DMS114 treated with DMSO at 0.1 percent for 48 hours (cell line): ENCODE data around the gene MYO18A.

Experiments
- DNase-seq: peaks from one replicate; lab custom pipeline; 2025; ENCODE audit not compliant: unreplicated experiment; lab: John Stamatoyannopoulos, UW

The MYO18A gene

DNA sequence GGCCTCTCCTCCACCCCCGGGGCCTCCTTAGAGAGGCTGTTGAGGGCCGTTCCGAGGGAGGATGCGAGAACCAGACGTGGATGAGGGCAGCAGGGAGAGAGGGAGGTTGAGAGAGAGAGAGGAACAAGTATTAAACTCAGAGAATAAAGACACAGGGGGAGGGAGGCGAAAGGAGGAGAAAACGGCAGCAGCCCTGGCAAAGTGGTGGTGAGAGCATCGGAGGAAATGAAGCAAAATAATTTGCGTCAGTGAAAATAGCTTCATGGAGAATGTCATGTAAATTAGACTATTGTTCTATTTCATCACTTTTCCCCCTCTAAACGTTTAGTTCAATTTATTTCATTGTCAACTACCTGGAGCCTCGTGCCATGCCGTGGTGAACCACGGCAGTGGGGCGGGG lies 99.2 kb downstream of the MYO18A start:
- no peak for DNase-seq

DNA sequence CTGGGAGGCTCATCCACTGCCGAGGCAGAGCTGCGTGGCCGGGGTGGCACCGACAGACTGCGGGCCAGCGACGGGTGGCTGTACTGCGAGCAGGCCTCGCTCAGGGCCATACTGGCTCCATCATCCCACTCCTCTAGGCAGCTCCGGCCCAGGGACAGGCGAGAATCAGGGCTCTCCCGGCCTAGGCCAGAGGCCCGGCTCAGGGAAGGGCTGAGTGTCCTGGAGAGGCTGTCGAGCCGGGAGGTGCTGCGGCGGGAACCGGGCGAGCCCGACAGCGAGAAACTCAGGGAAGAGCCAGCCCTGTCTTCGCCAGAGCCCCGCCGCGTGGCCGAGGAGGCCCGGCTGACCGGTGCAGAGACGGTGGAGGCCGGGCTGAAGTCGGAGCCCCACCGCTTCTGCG lies 99.9 kb downstream of the MYO18A start:
- DNase-seq = no peak

DNA sequence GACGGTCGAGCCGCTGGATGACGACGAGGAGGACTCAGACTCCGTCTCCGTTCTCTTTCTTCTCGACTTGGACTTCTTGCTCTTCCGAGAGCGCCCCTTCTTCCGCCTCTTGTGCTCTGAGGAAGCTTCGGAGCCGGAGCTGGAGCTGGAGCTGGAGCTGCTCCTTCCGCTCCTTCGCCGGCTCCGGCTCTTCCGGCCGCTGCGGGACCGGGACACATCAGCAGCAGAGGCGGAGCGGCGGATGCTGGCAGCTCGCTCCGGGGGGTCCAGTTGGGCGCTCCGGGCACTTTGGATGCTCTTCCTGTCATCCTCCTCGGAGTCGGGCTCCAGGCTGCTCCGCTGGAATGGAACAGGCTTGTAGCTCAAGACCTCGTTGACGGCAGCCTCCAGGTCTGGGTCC lies 100.3 kb downstream of the MYO18A start:
- DNase-seq = no peak

DNA sequence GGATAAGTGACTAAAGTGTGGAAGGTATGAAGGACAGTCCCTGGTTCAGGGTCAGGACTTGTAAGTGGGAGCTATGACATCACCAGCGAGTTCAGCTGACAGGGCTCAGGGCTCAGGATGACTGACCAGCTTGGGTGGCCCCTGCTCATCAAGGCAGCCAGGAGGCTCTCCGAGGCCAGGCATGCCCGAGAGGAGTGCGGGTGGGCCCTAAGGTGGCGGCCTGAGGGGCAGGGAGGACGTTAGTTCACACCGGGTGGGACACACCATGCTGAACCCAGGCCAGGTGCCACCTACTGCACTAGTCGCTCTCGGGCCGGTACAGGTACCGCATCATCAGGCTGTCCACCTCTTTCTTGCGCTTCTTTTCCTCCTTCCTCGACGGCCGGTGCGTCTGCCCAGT lies 100.8 kb downstream of the MYO18A start:
- no peak for DNase-seq

DNA sequence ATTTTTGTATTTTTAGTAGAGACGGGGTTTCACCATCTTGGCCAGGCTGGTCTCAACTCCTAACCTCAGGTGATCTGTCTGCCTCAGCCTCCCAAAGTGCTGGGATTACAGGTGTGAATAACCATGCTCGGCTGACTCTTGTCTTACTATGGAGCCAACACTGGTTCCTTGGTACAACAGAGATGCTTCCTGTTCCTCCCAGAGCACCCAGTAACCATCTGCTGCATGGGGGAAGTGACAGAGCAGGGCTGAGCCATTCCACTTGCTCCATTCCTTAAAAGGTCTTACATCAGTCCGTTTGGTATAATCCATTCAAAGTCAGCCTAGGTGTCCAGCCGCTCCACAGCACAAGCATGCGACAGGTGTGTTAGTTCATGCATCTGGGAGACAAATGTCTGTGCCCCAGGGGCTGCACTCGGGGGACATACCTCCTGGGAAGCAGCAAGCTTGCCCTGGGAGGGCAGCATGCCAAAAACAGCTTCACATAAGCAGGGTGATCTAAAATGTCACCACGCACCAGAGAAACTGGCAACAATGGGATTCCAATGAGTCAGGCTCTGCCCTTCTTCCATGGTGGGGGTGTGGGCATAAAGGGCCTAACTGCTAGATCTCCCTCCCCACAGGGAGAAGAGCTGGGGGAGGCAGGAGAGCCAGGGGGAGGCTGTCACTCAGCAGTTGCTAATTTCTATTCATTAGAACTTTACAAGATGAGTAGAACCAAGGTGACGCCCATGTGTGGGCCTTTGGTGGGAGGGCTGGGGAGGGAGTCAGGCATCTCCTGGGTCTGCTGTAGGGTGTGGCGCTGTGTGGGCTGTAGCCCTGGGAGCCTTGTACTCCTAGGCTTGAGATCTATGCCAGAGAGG lies 101.8 kb downstream of the MYO18A start:
- no peak for DNase-seq

DNA sequence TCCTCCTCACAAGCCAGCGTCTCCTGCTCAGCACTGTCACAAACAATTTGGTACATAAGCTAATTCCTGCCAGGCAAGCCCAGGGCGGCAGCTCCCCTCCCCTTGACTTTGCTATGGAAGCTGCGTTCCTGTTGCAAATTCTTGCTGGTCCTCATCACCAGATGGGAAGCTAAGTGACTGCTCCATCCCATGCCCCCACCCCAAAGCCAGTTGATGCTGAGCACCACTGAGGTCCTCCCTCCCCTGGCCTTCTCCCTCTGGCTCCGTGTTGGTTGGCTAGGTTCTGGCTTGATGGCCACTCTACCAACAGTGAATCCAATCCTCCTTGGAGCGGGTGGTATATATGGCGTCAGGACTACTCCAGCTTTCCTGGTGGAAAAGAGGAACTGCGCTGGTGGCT lies 102.9 kb downstream of the MYO18A start:
- no peak for DNase-seq

DNA sequence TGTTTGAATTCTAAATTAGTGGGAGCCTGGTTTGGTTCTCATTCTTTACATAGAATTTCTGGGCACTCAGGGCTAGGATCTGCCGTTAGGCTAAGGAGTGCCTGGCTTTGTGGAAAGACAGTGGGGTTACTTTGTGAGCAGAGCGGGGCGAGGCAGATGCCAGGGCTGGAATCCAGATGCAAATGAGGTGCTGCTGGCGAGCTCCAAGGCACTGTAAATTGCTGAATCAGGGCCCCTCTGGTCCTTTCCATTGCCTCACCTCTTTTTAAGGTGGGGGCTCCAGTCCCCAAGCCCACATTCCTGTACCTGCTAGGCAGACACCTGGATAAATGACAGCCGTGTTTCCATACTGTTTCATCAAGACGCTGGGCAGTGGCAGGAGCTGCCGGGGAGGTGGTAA lies 103.5 kb downstream of the MYO18A start:
- no peak for DNase-seq

DNA sequence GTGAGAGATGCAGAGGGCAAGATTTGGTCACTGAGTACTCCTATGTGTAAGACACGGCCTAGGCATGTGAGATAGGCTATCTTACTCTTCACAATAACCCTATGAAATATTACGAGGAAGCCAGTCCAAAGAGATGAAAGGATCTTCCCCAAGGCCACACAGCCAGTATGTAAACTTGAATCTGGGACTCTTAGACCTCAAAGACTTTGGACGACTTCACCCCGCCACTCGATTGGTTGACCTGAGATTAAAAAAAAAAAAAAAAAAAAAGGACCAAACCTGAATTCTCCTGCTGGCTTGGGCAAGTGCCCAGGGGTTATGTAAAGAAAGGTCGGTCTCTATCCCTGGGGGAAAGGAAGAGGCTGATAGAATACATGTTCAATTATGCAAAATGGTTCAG lies 104.1 kb downstream of the MYO18A start:
- DNase-seq = no peak

DNA sequence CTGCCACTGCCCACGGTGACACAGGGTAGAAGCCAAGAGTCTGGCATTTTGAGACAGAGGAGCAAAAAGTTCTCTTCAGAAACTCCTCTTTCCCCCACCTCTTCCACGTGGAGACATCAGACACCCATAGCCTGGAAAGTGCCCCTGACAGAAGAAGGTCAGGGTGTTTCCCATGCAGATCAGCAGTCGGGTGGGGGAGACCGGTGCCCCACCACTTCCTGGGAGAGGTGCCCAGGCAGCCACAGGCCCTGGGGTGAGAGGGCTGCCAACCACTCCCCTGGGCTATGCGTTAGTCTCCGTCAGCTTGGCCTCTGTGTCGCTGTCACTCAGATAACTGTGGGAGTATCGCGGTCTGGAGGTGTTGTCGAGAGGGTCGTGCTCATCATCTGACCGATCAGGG lies 105.7 kb downstream of the MYO18A start:
- no peak for DNase-seq

DNA sequence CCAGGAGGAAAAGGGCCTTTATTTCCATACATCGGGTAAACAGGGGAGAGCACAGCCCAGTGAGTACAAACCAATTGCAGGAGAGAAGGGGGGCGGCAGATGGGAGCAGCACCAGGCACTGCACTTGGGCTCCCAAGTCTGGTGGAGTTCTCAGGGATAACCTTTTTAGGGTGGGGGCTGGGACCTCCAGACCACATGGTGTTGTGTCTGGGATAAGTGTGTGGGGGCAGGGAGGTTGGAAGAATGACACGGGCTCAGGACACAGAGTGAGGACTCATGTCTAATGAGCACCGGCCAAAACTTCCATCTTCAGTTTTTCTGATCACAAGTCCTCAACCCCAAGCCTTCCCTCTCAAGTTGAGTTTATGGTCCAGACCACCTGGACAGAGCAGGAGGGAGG lies 106.7 kb downstream of the MYO18A start:
- no peak for DNase-seq

DNA sequence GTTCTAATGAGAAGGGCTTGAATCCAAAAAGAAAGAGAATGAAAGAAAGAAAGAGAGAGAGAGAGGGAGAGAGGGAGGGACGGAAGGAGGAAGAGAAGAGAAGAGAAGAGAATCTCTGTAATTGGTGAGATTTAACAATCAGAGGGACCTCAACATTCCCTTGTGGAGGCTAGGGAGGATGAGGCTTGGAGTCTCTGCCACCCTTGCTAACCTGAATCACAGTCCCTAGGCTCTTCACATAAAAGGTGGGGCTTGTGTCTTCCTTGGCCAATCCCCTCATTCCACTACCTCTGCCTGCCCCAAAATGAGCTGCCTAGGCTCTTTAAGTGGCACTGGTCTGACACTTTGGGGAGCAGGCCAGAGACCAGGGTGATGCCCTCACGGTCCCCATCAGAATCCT lies 107.2 kb downstream of the MYO18A start:
- DNase-seq = no peak

DNA sequence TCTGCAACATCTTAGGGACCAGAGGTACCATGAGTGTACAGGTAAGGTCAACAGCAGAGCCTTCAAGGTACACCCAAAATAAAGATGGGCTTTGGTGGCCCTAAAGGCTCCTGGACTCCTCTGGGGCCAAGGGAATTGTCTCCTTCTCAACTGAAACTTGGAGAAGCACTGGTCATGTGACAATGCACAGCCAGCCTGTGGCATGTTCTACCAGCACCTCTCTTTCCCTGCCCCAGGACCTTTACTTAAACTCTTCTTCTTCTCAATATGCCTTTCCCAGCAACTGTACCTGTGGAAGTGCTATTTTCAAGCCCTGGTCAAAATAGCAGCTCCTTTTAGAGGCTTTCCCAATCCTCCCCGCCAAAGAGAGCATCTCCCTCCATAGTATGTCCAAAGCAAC lies 108.9 kb downstream of the MYO18A start:
- no peak for DNase-seq

DNA sequence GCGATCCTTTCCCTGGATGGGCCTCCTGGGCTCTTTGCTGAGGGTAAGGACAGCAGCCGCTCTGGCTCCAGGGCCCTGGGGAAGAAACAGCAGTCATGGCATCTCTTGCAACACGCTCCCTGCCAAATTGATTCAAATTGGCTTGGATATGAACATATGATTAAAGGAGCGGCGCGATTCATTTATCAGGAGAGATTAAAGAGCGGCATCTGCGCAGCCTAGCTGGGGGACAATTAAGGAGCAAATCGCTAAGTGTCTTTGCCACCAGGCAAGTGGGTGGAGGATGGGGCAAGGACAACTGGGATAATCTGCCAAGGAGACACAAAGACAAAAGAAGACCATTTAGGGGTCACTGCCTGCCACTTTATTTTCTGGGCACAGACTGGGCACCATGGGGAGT lies 109.4 kb downstream of the MYO18A start:
- DNase-seq = no peak

DNA sequence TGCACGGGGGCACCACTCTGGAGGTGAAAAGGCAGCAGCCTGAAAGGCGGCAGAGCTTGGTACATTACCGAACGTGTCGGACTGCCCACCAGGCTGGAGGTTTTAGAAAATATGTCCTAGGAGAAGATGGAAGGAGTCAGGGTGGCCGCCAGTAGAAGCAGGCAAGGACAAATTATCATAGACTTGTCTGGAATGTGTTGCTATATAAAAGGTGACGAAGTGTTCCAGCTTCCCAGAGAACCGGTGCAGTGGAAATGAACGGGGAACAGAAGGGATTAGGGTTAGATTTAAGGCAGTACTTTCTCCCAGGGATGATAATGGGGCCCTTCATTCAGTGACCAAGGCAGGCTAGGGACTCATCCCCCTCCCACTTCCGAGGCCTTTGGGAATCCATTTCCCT lies 109.9 kb downstream of the MYO18A start:
- no peak for DNase-seq

DNA sequence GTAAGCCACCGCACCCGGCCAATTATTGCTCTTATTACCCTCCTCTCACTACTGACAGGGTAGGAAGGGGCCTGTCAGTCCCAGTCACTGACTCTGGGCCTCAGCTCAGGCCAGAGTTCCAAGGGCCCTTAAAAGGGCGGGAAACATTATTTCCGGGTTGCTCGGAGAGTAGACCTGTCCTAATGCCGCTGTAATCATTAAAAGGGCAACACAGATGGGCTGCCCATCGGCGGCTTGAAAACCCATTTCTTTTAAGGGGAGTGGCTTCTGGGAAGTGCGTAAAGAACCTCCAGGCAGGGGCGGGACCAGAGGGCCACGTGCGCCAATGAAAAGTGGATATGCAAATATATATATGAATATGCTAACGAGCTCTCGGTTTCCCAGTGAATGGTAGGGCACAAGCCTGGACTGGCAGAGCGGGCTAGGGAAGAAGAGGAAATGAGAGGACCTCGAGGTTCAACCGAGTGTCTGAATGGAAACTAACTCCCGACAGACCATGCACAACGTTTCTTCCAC lies 110.6 kb downstream of the MYO18A start:
- DNase-seq = no peak

DNA sequence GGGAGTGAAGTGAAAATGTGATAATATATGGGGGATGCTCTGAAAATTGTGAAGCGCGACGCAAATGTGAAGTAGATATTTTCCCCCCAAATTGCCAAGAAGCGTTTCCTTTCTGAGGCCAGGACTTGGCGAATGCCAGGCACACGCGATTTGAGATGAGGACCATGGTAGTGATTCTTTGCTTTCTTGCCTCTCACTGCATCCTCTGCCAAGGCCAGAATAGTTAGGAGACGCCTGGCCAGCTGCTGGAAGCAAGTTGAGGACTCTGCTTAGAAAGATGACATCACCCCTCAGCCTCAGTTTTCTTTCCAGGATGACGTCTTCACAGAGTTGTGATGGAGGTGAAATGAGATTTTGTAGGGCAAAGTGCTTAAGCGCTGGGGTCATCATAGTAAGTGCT lies 111.4 kb downstream of the MYO18A start:
- no peak for DNase-seq

DNA sequence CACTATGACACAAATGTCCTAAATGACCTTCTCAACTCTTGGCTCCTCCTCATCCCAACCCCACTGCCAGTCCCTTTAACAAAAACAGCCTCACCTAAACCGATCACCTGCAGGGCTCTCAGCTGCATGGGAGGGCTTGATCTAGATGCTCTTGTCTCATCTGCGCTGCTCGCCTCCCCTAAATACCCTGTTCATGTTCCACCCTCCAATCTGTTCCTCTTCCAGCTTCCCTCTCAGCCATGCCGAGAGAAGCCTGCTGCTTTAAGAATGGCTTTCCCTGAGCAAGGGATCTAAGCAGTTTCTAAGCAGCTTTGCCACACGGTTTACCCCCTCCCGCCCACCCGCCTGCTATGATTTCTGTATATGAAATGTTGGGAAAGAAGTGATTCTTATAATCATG lies 113.6 kb downstream of the MYO18A start:
- no peak for DNase-seq

DNA sequence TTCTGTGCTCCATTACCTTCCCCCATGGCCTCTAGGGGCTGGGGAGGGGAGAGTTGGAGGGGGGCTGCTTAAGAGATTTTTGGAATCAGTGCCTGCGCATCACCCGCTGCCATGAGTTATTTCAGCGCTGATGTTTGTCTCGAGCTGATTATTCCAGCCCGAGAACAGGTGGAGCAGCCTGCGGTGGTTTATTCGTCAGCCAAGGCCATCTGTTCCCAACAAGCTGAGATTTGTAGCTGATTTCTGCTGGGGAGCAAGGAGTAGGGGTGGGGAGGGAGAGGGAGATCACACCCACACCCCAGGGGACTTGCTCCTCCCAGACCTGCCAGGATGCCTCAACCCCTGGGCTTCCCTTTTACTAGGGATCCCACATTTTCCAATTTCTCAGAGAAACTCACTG lies 114.2 kb downstream of the MYO18A start:
- no peak for DNase-seq

DNA sequence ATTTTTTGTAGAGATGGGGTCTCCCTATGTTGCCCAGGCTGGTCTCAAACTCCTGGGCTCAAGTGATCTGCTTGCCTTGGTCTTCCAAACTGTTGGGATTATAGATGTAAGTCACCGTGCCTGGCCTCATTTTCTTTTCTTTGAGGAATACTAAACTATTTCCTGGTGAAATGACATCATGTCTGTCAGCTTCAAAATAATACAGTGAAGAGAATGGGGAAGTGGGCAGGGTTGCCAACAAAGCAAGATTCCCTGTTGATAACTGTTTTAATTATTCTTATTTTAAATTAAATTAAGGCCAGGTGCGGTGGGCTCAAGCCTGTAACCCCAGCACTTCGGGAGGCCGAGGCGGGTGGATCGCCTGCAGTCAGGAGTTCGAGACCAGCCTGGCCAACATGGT lies 116.2 kb downstream of the MYO18A start:
- DNase-seq = no peak

DNA sequence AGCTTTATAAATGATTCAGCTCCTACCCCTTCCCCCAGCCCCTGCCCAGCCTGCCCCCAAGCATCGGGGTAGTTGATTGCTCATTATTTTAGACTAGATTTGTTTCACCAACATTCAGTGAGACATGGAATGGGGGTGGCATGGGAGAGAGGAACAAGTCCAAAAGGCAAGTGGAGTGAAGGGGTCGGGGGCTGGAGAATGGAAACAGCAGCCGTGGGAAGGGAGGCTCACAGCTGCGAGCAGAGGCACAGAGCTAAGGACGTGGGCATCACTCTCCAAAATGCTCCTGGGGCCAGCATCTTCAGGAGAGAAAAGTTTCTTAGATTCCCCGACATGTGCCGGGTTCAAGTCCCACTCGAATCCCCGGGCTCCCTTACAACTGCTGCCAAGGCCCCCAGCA lies 118.0 kb downstream of the MYO18A start:
- no peak for DNase-seq

DNA sequence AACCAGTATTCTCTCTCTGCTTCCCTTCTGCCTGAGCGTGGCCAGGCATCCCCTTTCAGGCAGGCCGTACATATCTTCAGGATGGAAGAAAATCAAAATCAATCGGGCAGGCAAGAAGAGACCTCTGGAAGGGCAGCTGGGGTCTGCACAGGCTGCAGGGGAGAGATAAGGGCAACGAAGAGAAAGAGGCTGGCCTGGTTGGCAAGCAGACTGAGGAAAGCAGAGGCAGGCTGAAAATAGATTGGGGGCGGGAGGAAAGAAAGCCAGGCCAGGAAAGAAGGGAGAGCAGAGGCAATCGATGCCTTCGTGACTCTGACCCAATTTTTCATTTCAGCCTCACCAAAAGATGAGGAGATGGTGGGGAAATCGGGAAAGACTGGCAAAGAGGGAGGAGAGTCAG lies 119.2 kb downstream of the MYO18A start:
- no peak for DNase-seq

DNA sequence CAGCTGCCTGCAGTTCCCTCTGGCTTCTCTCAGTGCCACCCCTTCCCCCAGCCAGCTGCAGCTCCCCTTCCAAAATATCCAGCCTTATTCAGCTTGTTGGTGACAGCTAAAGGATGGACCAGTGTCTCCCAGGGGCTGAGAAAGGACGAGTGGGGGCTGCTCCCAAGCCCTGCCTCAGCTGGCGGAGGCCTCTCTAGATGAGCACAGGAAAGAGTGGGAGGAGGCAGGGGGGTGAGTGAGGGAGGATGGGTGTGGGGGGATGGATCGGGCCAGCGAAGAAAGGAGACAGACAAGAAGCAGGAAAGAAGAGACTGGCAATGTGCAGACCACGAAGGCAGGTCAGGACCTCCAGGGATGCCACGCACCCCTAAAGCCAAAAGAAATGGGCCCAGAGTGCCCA lies 119.7 kb downstream of the MYO18A start:
- DNase-seq = no peak

DNA sequence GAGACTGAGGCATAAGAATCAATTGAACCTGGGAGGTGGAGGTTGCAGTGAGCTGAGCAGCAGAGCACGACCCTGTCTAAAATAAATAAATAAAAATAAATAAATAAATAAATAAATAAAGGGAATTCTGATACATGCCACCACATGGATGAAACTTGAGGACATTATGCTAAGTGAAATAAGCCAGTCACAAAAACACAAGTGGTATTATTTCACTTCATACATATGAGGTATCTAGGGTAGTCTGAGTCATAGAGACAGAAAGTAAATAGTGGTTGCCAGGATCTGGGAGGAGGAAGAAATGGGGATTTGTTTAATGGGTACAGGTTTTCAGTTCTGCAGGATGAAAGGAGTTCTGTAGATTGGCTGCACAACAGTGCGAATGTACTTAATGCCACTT lies 120.9 kb downstream of the MYO18A start:
- no peak for DNase-seq
